ENCODE results near the gene CD209. TPM values are rescaled to one million over a fixed set of nuclear protein-coding genes. Genes with fewer than 3 reads are reported as not detected.

The CD209 gene
- total and polyA plus RNA-seq, 2 of the 8 experiments (the other 6 are each of a cell fraction or from before 2014, with no cell fraction given): 0.05 to 0.22 TPM

GRCh38 chr19:7701049-7701653, 46.2 kb downstream of the CD209 start:
- Histone ChIP-seq H3K56ac (replicated peaks; ENCODE audit: insufficient read length, low read depth, low read length) (no peak overlapping the region), H3K18ac (ENCODE audit: extremely low read depth, low read length) (no peak overlapping the region; the same call in 1 of the 2 replicates), H4K8ac (ENCODE audit: extremely low read depth, insufficient read depth, low read length) (no peak overlapping the region), H2BK15ac (ENCODE audit: low read length) (no peak overlapping the region), H3K4me3 (ENCODE audit: extremely low read depth in 1 of 4, insufficient read depth in 2 of 4, low read depth in 3 of 4, low read length in 4 of 4) (no peak overlapping the region), H3K36me3 (ENCODE audit: control insufficient read depth in 2 of 4, insufficient read depth in 4 of 4, low read length in 3 of 4) (no peaks in the 10 kb centered on the region), H2AFZ (ENCODE audit: low read length) (no peak overlapping the region), H4K20me1 (replicated peaks in 1 of 2; ENCODE audit: control insufficient read depth in 1 of 2, insufficient read depth in 2 of 2, low read length in 2 of 2) (peaks cover 0 to 2% of the 10 kb centered on the region in 2 experiments), H3K79me2 (ENCODE audit: control insufficient read depth in 1 of 2, insufficient read depth in 2 of 2, low read length in 2 of 2) (no peaks in the 10 kb centered on the region), H2AK5ac (ENCODE audit: low read depth, low read length) (no peak overlapping the region), H2BK5ac (ENCODE audit: low read depth, low read length) (no peak overlapping the region), H3K9ac (replicated peaks in 1 of 4; ENCODE audit: extremely low read depth in 1 of 4, low read depth in 3 of 4, low read length in 3 of 4) (no peak overlapping the region), H3K14ac (ENCODE audit: insufficient read length) (no peak overlapping the region), H2BK12ac (ENCODE audit: low read depth, low read length) (no peak overlapping the region), H3K23me2 (ENCODE audit: low read depth, low read length) (no peaks in the 10 kb centered on the region), H3K27ac (ENCODE audit: low read depth, low read length) (no peak overlapping the region), H4K91ac (replicated peaks; ENCODE audit: insufficient read length, low read length) (no peak overlapping the region), H2BK120ac (replicated peaks; ENCODE audit: low read depth, low read length) (no peak overlapping the region), H3K4me1 (replicated peaks in 1 of 4; ENCODE audit: control insufficient read depth in 3 of 4, insufficient read depth in 4 of 4, low read length in 3 of 4) (peaks cover 0 to 16% (median 8%) of the 10 kb centered on the region in 4 experiments; a peak in 5 of 7 replicates), H3K79me1 (ENCODE audit: low read depth, low read length) (no peaks in the 10 kb centered on the region), H3K27me3 (replicated peaks in 1 of 4; ENCODE audit: control insufficient read depth in 3 of 4, extremely low read depth in 1 of 4, insufficient read depth in 3 of 4, low read length in 3 of 4) (no peaks in the 10 kb centered on the region; a peak in 1 of 7 replicates), H3K9me3 (ENCODE audit: insufficient read depth in 2 of 2, low read depth in 1 of 2, low read length in 1 of 2) (no peaks in the 10 kb centered on the region; a peak in 1 of 4 replicates), H3K4me2 (ENCODE audit: insufficient read depth in 1 of 2, low read depth in 2 of 2, low read length in 2 of 2) (no peak overlapping the region), H4K5ac (ENCODE audit: insufficient read length, low read depth, low read length) (no peak overlapping the region), H2BK20ac (ENCODE audit: low read length) (no peak overlapping the region), H3K4ac (replicated peaks; ENCODE audit: insufficient read length, low read depth, low read length) (no peak overlapping the region), H3K23ac (ENCODE audit: insufficient read length) (no peak overlapping the region)
- no peak for DNase-seq (ENCODE audit: low read depth in 1 of 2, low spot score in 2 of 2)
- WGBS, 2 experiments (ENCODE audit: extremely low coverage in 1 of 2, insufficient coverage in 1 of 2, insufficient read length in 1 of 2, insufficient replicate concordance in 2 of 2, low coverage in 1 of 2, low lambda C conversion rate in 2 of 2, missing lambda C conversion rate in 1 of 2): 92% methylated on average over 12 of the region's 12 CpGs; no CpG with 5 or more reads in 1 of the 2 experiments
- CTCF ChIA-PET (ENCODE audit: partially characterized antibody): interaction anchor here (1.0 kb wide), 1 partner anchor 20 kb away, joined by 3 read pairs; the partner anchor contains the start of gene TRAPPC5
- no peak for FAIRE-seq
- POLR2A ChIA-PET (ENCODE audit: partially characterized antibody): no interaction called here
- TF ChIP-seq EGR1 (IDR thresholded peaks at IDR 0.05; ENCODE audit: borderline replicate concordance, low read depth, low read length): no peak
- TF ChIP-seq CREB1 (IDR thresholded peaks at IDR 0.05): no peak
- no peak for TF ChIP-seq EZH2 (IDR thresholded peaks at IDR 0.05; ENCODE audit: low read depth, low read length, severe bottlenecking)
- TF ChIP-seq CBX8 (IDR thresholded peaks at IDR 0.05; ENCODE audit: borderline replicate concordance, low read depth, low read length): no peak
- no peak for TF ChIP-seq KDM5A (IDR thresholded peaks at IDR 0.05; ENCODE audit: low read length)
- no peak for TF ChIP-seq TBP (IDR thresholded peaks at IDR 0.05; ENCODE audit: low read depth, low read length)
- TF ChIP-seq PHF8 (conservative IDR thresholded peaks at IDR 0.05; ENCODE audit: low read depth, low read length): no peak
- no peak for TF ChIP-seq SP1 (IDR thresholded peaks at IDR 0.05; ENCODE audit: low read depth, low read length)
- no peak for TF ChIP-seq KDM4A (IDR thresholded peaks at IDR 0.05; ENCODE audit: low read depth, low read length, severe bottlenecking)
- TF ChIP-seq JUN (IDR thresholded peaks at IDR 0.05; ENCODE audit: low read depth, low read length): no peak
- TF ChIP-seq TEAD4 (IDR thresholded peaks at IDR 0.05; ENCODE audit: low read depth, low read length): no peak
- no peak for TF ChIP-seq NANOG (IDR thresholded peaks at IDR 0.05; ENCODE audit: insufficient read depth, low read depth, low read length, poor library complexity, severe bottlenecking)
- TF ChIP-seq SAP30 (IDR thresholded peaks at IDR 0.05; ENCODE audit: insufficient read depth, insufficient replicate concordance, low read length): no peak
- TF ChIP-seq FOSL1 (IDR thresholded peaks at IDR 0.05; ENCODE audit: insufficient read depth, low read depth, low read length): no peak

All from H1 (cell line).